ENCODE measurements around the gene CYP3A7. TPM values are rescaled to one million over a fixed set of nuclear protein-coding genes. Genes with fewer than 3 reads are reported as not detected.

Gene CYP3A7
- total and polyA plus RNA-seq, 2 of the 13 experiments (the other 11 are each of a cell fraction or from before 2014, with no cell fraction given): 5.8 to 6.4 TPM

- TF ChIP-seq, protein P1, sequence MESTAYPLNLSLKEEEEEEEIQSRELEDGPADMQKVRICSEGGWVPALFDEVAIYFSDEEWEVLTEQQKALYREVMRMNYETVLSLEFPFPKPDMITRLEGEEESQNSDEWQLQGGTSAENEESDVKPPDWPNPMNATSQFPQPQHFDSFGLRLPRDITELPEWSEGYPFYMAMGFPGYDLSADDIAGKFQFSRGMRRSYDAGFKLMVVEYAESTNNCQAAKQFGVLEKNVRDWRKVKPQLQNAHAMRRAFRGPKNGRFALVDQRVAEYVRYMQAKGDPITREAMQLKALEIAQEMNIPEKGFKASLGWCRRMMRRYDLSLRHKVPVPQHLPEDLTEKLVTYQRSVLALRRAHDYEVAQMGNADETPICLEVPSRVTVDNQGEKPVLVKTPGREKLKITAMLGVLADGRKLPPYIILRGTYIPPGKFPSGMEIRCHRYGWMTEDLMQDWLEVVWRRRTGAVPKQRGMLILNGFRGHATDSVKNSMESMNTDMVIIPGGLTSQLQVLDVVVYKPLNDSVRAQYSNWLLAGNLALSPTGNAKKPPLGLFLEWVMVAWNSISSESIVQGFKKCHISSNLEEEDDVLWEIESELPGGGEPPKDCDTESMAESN (CRISPR knock-in tag; conservative IDR thresholded peaks at IDR 0.05): no peak
- TF ChIP-seq MED13 (CRISPR knock-in tag; IDR thresholded peaks at IDR 0.05) (no peak), KMT2A (CRISPR knock-in tag; IDR thresholded peaks at IDR 0.05) (no peak), ZNF616 (CRISPR knock-in tag; IDR thresholded peaks at IDR 0.05; ENCODE audit: low read depth) (no peak), ZFP36L2 (CRISPR knock-in tag; IDR thresholded peaks at IDR 0.05) (no peak), ZNF12 (CRISPR knock-in tag; IDR thresholded peaks at IDR 0.05) (no peak), FIP1L1 (IDR thresholded peaks at IDR 0.05; ENCODE audit: borderline replicate concordance, insufficient read depth, low read depth, low read length) (no peak), ZNF773 (CRISPR knock-in tag; IDR thresholded peaks at IDR 0.05; ENCODE audit: borderline replicate concordance) (no peak), NFIC (IDR thresholded peaks at IDR 0.05; ENCODE audit: low read length) (peak; percentile 91), RORA (CRISPR knock-in tag; IDR thresholded peaks at IDR 0.05) (peak; percentile 61; the same call in 1 of the 2 replicates), ZNF101 (CRISPR knock-in tag; IDR thresholded peaks at IDR 0.05; ENCODE audit: borderline replicate concordance, low read depth) (no peak), ZNF713 (CRISPR knock-in tag; IDR thresholded peaks at IDR 0.05) (no peak), REXO4 (CRISPR knock-in tag; IDR thresholded peaks at IDR 0.05; ENCODE audit: borderline replicate concordance) (no peak), ZNF30 (CRISPR knock-in tag; IDR thresholded peaks at IDR 0.05) (no peak), ZNF772 (CRISPR knock-in tag; IDR thresholded peaks at IDR 0.05) (0 out of 2 replicates have a peak, but pooled peaks have one; percentile 42), ZNF670 (CRISPR knock-in tag; IDR thresholded peaks at IDR 0.05; ENCODE audit: borderline replicate concordance) (no peak), ZNF720 (CRISPR knock-in tag; IDR thresholded peaks at IDR 0.05) (no peak), ZNF337 (CRISPR knock-in tag; IDR thresholded peaks at IDR 0.05; ENCODE audit: borderline replicate concordance, low read depth) (no peak), ZNF333 (CRISPR knock-in tag; IDR thresholded peaks at IDR 0.05; ENCODE audit: borderline replicate concordance) (no peak), KDM4B (CRISPR knock-in tag; IDR thresholded peaks at IDR 0.05) (peak; percentile 32; the same call in 1 of the 2 replicates), BCLAF1 (IDR thresholded peaks at IDR 0.05) (no peak), ZFP82 (CRISPR knock-in tag; IDR thresholded peaks at IDR 0.05; ENCODE audit: borderline replicate concordance) (no peak), KDM5B (CRISPR knock-in tag; IDR thresholded peaks at IDR 0.05; ENCODE audit: borderline replicate concordance) (no peak)
- TF ChIP-seq, protein P2, sequence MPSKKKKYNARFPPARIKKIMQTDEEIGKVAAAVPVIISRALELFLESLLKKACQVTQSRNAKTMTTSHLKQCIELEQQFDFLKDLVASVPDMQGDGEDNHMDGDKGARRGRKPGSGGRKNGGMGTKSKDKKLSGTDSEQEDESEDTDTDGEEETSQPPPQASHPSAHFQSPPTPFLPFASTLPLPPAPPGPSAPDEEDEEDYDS (CRISPR knock-in tag; IDR thresholded peaks at IDR 0.05): peak; percentile 83
- TF ChIP-seq, protein P3, sequence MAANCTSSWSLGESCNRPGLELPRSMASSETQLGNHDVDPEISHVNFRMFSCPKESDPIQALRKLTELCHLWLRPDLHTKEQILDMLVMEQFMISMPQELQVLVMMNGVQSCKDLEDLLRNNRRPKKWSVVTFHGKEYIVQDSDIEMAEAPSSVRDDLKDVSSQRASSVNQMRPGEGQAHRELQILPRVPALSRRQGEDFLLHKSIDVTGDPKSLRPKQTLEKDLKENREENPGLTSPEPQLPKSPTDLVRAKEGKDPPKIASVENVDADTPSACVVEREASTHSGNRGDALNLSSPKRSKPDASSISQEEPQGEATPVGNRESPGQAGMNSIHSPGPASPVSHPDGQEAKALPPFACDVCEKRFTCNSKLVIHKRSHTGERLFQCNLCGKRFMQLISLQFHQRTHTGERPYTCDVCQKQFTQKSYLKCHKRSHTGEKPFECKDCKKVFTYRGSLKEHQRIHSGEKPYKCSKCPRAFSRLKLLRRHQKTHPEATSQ (CRISPR knock-in tag; IDR thresholded peaks at IDR 0.05; ENCODE audit: borderline replicate concordance): peak; percentile 54; the same call in 1 of the 2 replicates
Observed at GRCh38 chr7:99694201-99694911, 40.6 kb downstream of the CYP3A7 start (continued).
